ENCODE data around the gene RHPN2. TPM values are rescaled to one million over a fixed set of nuclear protein-coding genes. Genes with fewer than 3 reads are reported as not detected.

Gene RHPN2
- total and polyA plus RNA-seq, 2 donors (not counting 3 experiments of a cell fraction or from before 2014, with no cell fraction given), result 2.3 to 2.7 TPM

DNA sequence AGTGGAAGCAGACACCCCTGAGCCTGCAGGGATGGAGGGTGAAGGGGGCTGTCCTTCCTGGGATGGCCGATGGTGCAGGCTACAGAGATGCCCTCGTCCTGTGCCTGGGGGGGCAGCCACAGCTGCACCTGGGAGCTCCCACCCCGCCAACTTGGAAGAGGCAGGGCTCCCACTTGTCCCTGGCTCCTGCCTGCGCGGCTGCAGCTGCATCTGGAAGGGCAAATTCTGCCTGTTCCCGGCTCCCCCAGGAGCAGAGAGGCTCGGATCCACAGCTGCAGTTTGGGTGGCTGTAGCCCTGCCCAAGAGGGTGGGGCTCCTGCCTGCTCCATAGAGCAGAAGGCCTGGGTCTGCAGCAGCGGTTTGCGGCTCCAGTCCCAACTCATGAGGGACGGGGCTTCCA, 95.1 kb downstream of the RHPN2 start:
- H3K79me2 ChIP-seq (ENCODE audit: control insufficient read depth, insufficient read depth, low read length), result peaks cover 33% of the 10 kb centered on the region
- no peaks in the 10 kb centered on the region for H3K27me3 ChIP-seq (ENCODE audit: control insufficient read depth in 2 of 2, insufficient read depth in 2 of 2, low read length in 2 of 2)
- H3K4me1 ChIP-seq (ENCODE audit: control insufficient read depth, extremely low read depth, insufficient read depth, low read length), result peaks cover 10% of the 10 kb centered on the region
- H3K9me1 ChIP-seq (replicated peaks; ENCODE audit: control insufficient read depth, extremely low read depth, insufficient read depth, low read length), result no peaks in the 10 kb centered on the region
- TF ChIP-seq FOS (IDR thresholded peaks at IDR 0.05; ENCODE audit: borderline replicate concordance, insufficient read depth, low read length) (no peak), POLR2AphosphoS5 (IDR thresholded peaks at IDR 0.05; ENCODE audit: insufficient read depth, low read depth, low read length) (no peak), GATA2 (IDR thresholded peaks at IDR 0.05; ENCODE audit: insufficient read depth, insufficient read length, low read depth, low read length) (no peak), EZH2 (IDR thresholded peaks at IDR 0.05; ENCODE audit: borderline replicate concordance, low read depth, low read length, severe bottlenecking) (no peak), POLR2A (IDR thresholded peaks at IDR 0.05; ENCODE audit: low read depth, low read length) (no peak), JUN (IDR thresholded peaks at IDR 0.05; ENCODE audit: borderline replicate concordance, insufficient read depth, insufficient read length, low read depth) (no peak), MYC (IDR thresholded peaks at IDR 0.05; ENCODE audit: low read depth, low read length) (no peak)
- TF ChIP-seq, protein P1, sequence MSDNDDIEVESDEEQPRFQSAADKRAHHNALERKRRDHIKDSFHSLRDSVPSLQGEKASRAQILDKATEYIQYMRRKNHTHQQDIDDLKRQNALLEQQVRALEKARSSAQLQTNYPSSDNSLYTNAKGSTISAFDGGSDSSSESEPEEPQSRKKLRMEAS (IDR thresholded peaks at IDR 0.05; ENCODE audit: insufficient read depth, insufficient read length), result no peak
- TF ChIP-seq, protein P2, sequence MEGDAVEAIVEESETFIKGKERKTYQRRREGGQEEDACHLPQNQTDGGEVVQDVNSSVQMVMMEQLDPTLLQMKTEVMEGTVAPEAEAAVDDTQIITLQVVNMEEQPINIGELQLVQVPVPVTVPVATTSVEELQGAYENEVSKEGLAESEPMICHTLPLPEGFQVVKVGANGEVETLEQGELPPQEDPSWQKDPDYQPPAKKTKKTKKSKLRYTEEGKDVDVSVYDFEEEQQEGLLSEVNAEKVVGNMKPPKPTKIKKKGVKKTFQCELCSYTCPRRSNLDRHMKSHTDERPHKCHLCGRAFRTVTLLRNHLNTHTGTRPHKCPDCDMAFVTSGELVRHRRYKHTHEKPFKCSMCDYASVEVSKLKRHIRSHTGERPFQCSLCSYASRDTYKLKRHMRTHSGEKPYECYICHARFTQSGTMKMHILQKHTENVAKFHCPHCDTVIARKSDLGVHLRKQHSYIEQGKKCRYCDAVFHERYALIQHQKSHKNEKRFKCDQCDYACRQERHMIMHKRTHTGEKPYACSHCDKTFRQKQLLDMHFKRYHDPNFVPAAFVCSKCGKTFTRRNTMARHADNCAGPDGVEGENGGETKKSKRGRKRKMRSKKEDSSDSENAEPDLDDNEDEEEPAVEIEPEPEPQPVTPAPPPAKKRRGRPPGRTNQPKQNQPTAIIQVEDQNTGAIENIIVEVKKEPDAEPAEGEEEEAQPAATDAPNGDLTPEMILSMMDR (IDR thresholded peaks at IDR 0.05; ENCODE audit: extremely low read depth in 1 of 2, insufficient read depth in 1 of 2, low read depth in 1 of 2, low read length in 2 of 2), result no peak
- no peak overlapping the region for H3K4me3 ChIP-seq (replicated peaks in 1 of 3; ENCODE audit: insufficient read depth in 1 of 3, low read depth in 1 of 3, low read length in 3 of 3)
- intact Hi-C loops (cut with micrococcal nuclease) (no loop called here), dilution Hi-C loops (cut with MboI; ENCODE audit: extremely low pct_ligation_motif_present, low sequenced_read_pairs) (no loop called here)
- no TSS peak for BruUV-seq (replicated peaks)
- no peak for FAIRE-seq
- no peak overlapping the region for H2AFZ ChIP-seq (ENCODE audit: low read depth, low read length)
- H4K20me1 ChIP-seq (replicated peaks; ENCODE audit: control insufficient read depth, extremely low read depth, insufficient read depth, low read length), result no peaks in the 10 kb centered on the region
- peaks cover 0 to 13% of the 10 kb centered on the region in 2 experiments for H3K36me3 ChIP-seq (ENCODE audit: control insufficient read depth in 2 of 2, extremely low read depth in 1 of 2, insufficient read depth in 2 of 2, low read length in 2 of 2)
- no peak overlapping the region for H3K27ac ChIP-seq (ENCODE audit: insufficient read depth, low read depth, low read length)
- POLR2A ChIA-PET, result no interaction called here
- CTCF ChIA-PET, result no interaction called here
- H3K4me2 ChIP-seq (ENCODE audit: insufficient read depth, low read length), result no peak overlapping the region
- H3K9ac ChIP-seq (replicated peaks; ENCODE audit: extremely low read depth, insufficient read depth, low read length), result no peak overlapping the region
- H3K9me3 ChIP-seq (replicated peaks; ENCODE audit: control insufficient read depth, insufficient read depth, low read length), result no peaks in the 10 kb centered on the region
- DNase-seq (ENCODE audit: low read depth, low spot score), result no peak
